Endometrial microvascular endothelial cells (primary cell): ENCODE measurements around the gene KLRC1. TPM values are rescaled to one million over a fixed set of nuclear protein-coding genes. Genes with fewer than 3 reads are reported as not detected.
"Not testable (repeated sequence)": the region's sequence is repeated elsewhere in the genome, so short reads cannot be mapped to it uniquely, and the experiment has no call there.

ENCODE experiments used
- in situ Hi-C: cut with HindIII; loops from 2 replicates; pipeline ENCODE4 v1.10.0; 2017; ENCODE audit warnings: low sequenced_read_pairs, low pct_unique_long_range_greater_than_20kb; ENCODE audit errors: inconsistent ontology term
- total RNA-seq: library from RNA; depleted of rRNA; stranded (reverse); fragments of >200 nt; gene quantifications from one replicate; pipeline ENCODE4 v1.2.3, GENCODE V29; 2015; ENCODE audit errors: inconsistent ontology term

The KLRC1 gene
- total RNA-seq, 1 donor from 2014 or later: not detected

DNA sequence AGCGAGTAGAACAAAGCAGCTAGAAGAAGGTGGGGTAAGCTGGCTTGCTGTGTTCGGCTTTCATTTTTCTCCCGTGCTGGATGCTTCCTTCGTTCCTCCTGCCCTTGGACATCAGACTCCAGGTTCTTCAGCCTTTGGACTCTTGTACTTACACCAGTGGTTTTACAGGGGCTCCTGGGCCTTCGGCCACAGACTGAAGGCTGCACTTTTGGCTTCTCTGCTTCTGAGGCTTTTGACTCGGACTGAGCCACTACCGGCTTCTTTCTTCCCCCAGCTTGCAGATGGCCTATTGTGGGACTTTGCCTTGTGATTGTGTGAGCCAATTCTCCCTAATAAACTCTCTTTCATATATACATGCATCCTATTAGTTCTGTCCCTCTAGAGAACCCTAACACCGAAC lies 27.2 kb downstream of the KLRC1 start:
- in situ Hi-C loops: not testable (repeated sequence)

DNA sequence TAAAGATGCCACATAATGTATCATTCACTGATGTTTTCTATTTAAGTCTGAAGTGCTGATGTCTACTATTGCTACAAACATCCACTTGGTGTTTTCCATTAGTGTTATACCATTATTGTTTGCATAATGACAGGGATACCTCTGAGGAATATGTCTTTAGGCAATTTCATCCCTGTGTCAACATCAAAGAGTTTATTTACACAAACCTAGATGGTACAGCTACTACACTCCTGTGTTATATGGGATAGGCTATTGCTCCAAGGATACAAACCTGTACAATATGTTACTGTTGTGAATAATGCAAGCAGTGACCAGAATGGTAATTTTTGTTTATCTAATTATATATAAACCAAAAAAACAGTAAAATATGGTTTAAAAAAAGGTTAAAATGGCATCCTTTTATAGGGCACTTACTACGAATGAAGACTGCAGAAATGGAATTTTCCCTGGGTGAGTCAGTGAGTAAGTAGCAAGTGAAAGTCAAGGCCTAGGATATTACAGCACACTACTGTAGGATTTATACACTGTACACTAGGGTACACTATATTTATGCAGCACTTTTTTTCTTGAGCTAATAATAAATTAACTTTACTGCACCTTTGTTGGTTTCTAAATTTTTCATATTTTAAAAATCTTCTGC lies 28.8 kb downstream of the KLRC1 start:
- in situ Hi-C loops: not testable (repeated sequence)

DNA sequence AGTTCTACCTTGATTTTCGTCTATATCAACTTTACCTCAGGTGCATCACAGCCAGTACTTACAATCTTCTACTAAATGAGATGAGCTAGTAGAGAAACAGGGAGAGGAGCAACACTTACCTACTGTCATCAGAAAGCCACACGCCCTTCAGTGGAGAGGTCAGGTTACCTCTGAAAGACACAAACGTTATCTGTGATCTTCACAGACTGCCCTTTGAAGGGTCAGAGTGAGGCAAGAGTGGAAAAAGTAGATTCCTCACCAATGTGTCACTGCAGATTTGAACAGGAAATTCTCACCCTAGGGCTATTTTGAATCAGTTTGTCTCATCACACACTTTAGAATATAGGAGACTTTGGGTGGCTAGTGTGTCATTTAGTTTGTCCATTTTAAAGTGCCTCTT lies 31.0 kb downstream of the KLRC1 start:
- in situ Hi-C loops: not testable (repeated sequence)

DNA sequence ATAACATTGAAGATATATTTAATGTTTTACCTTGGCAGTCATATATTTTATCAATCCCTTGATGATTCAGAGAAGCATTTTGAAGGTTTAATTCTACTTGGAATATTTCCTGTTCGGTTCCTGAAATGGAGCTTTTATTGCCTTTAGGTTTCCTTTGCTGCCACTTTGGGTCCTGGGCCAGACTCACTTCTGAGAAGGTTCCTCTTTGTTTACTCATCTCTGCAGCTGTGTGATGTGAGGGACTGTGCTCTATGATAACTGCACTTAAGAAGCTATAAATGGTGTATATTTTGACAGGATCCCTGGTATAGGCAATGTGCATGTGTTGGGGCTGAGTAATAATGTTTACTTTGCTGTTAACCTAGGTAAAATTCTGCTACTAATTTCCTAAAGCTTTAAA lies 32.8 kb downstream of the KLRC1 start, which contains the start of gene KLRC3:
Gene KLRC3, minus strand, starts transcription at position 262 of the 400 bp plus-strand sequence. Its CDS starts 45 bp downstream, at position 217.
- in situ Hi-C loops: not testable (repeated sequence)

DNA sequence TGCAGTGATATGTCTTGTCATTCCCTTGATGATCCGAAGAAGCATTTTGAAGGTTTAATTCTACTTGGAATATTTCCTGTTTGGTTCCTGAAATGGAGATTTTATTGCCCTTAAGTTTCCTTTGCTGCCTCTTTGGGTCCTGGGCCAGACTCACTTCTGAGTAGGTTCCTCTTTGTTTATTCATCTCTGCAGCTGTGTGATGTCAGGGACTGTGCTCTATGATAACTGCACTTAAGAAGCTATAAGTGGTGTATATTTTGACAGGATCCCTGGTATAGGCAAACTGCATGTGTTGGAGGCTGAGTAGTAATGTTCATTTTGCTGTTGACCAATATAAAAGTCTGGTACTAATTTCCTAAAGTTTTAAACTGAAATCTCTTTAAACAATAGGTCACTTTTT lies 43.8 kb downstream of the KLRC1 start, which contains the start of gene KLRC4:
Gene KLRC4, minus strand, starts transcription at position 366 of the 400 bp plus-strand sequence. Its CDS starts 182 bp downstream, at position 184.
- in situ Hi-C loops: no loop called here

DNA sequence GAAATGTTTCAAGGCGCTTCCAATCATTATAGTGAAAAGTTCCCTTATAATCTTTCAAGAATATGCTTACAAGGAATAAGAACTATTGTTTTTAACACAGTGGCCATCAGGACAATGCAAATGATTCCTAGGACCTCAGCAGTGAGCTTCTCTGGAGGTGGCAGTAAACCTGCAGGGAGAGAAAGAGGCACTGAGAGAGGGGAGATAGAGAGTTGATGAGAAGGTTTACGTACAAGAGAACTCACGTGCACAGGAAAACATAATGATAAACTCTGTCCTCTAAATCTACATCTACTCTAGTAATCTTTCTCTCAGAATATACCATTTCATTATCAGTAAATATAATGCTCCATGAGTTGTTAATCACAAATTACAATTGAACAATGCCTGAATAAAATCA lies 44.3 kb downstream of the KLRC1 start:
- in situ Hi-C loops: no loop called here

DNA sequence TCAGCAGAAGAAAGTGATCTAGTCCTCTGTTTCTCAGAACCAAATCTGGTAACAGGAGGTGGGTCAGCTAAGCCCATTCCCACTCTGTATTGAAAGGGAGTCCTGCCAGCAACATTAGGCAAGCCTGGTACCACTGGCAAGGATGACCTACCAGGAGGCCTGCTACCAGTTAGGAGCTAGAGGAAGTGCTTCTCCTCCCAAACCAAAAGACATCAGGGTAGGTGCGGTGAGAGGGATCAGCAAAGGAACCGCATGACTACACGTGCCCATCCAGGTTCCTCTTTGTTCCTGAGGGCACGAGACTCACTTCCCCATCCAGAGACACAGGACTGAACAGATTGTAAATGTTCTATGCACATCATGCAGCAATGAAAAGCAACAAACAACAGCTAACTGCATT lies 46.5 kb downstream of the KLRC1 start:
- in situ Hi-C loops: no loop called here

DNA sequence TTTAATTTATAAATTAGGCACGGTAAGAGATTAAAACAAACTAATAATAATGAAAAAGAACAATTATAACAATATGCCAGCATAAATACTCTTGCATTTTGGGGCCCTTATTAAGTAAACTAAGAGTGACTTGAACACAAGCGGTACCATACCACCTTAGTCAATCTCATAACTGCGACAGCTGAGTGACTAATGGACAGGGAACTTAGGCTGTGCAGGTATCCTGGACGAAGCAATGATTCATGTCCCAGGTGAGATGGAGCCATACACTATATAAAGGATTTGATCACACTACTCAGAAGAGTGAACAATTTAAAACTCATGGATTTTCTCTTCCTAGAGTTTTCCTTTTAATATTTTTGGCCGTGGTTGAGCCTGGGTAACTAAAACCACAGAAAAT lies 47.9 kb downstream of the KLRC1 start:
- in situ Hi-C loops: no loop called here

DNA sequence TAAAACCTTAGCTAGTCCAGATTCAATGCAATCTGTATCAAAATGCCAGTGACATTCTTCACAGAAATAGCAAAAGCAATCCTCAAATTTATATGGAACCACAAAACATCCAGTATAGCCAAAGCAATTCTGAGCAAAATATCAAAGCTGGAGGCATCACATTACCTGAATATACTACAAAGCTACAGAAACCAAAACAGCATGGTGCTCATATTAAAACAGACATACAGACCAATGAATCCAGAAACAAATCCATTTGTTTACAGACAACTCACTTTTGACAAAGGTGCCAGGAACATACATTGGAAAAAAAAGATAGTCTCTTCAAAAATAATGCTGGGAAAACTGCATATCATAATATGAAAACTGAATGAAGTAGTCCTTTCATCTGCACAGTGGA lies 48.4 kb downstream of the KLRC1 start:
- in situ Hi-C loops: no loop called here

DNA sequence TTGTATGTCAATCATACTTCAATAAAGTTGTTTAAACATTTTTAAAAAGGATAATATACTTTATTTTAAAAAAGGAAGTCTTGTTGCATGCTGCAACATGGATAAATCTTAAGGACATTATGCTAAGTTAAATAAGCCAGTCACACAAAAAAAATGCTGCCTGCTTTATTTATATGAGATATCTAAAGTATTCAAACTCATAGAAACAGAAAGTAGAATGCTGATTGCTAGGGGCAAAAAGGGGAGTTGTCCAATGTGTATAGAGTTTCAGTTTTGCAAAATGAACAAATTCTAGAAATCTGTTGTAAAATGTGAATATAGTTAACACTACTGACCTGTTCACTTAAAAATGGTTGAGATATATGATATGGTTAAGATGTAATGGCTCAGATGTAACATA lies 52.3 kb downstream of the KLRC1 start:
- in situ Hi-C loops: no loop called here

DNA sequence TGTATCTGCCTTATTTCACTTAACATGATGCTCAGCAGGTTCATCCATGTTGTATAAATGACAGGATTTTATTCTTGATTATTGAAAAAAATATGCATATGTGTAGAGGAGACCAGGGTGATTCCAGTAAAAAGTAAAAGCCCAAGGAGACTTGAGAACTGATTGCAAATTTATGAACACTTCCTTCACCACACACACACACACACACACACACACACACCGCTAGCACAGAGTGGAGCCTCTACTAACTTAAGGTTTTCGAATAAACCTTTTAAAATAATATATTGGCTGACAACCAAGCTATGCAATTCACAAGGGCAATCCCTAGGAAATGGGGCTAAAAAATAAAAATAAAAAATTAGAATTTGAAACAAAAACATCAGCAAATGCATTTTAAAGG lies 55.0 kb downstream of the KLRC1 start:
- in situ Hi-C loops: no loop called here

DNA sequence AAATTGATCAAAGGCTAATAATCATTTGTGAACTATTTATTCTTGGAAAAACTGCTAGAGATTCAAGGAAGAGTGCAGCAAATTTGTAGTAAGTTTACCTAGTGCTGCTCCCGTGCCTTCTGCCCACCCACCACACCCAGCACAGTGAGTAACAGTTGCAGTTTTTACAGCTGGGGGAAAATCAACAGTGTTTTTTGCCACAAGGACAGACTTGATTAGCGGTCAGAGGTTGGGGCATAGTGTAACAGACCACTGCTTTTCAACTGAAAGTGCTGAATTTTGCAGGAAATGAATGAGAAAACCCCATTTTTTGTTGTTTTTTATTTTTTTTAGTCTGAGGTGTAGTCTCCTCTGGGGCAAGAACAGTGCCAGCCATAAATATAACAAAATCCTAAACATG lies 55.9 kb downstream of the KLRC1 start:
- in situ Hi-C loops: no loop called here

DNA sequence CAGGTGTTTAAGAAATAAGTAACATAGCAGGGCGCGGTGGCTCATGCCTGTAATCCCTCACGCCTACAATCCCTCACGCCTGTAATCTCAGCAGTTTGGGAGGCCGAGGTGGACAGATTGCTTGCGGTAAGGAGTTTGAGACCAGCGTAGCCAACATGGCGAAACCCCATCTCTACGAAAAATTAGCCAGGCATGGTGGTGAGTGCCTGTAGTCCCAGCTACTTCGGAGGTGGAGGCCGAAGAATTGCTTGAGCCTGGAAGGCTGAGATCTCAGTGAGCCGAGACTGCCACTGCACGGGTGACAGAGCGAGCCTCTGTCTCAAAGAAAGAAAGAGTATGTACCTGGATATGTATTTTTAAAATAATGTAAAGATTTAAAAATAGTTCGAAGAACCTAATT lies 57.0 kb downstream of the KLRC1 start:
- in situ Hi-C loops: not testable (repeated sequence)

Other genes with a start within 250 kb of the KLRC1 start
- 30.0 TPM for gene GABARAPL1, start 240.5 kb downstream of the KLRC1 start, total RNA-seq
- gene KLRD1, start 145.5 kb downstream of the KLRC1 start, total RNA-seq: not detected
- gene KLRK1, start 63.3 kb downstream of the KLRC1 start, total RNA-seq: not detected
- gene KLRC4, start 43.6 kb downstream of the KLRC1 start, total RNA-seq: not detected
- gene KLRC3, start 32.8 kb downstream of the KLRC1 start, total RNA-seq: not detected
- gene KLRC2, start 17.4 kb downstream of the KLRC1 start, total RNA-seq: not detected
- gene EIF2S3B, start 52.5 kb upstream of the KLRC1 start, total RNA-seq: 1.4 TPM
- gene MAGOHB, start 160.2 kb upstream of the KLRC1 start, total RNA-seq: 11.2 TPM
- 7.0 TPM for gene STYK1, start 220.7 kb upstream of the KLRC1 start, total RNA-seq